Astrocyte of the cerebellum (primary cell): ENCODE data around the gene MGLL.
"Not testable (repeated sequence)": the region's sequence is repeated elsewhere in the genome, so short reads cannot be mapped to it uniquely, and the experiment has no call there.

Source experiments
- DNase-seq: peaks from one replicate; pipeline ENCODE4 v3.0.0-alpha.2; 2011; ENCODE audit warnings: low read depth
- H3K4me3 ChIP-seq: 2 replicates; pipeline ENCODE4 v1.5.1; 2011; ENCODE audit warnings: mild to moderate bottlenecking, low read depth, low read length, moderate library complexity
- CTCF ChIP-seq: IDR thresholded peaks from 2 replicates; pipeline ENCODE4 v1.5.1; 2012; ENCODE audit warnings: low read length, low read depth, moderate library complexity, mild to moderate bottlenecking; ENCODE audit errors: missing control alignments
- in situ Hi-C: cut with HindIII; loops from 2 replicates; pipeline ENCODE4 v1.10.0; 2017; ENCODE audit warnings: low sequenced_read_pairs

MGLL gene

GRCh38 chr3:127707851-127708411, 114.4 kb downstream of the MGLL start:
- TF ChIP-seq CTCF = no peak
- DNase-seq = no peak
- in situ Hi-C loops = no loop called here
- no peak overlapping the region for H3K4me3 ChIP-seq

GRCh38 chr3:127706785-127707351, 115.4 kb downstream of the MGLL start:
- in situ Hi-C loops = no loop called here
- H3K4me3 ChIP-seq = no peak overlapping the region
- no peak for TF ChIP-seq CTCF
- no peak for DNase-seq

- in situ Hi-C loops = no loop called here
- no peak for TF ChIP-seq CTCF
- DNase-seq = no peak
- H3K4me3 ChIP-seq = no peak overlapping the region
These were observed 116.0 kb downstream of the MGLL start for GRCh38 chr3:127706312-127706711.

GRCh38 chr3:127704840-127705239, 117.5 kb downstream of the MGLL start:
- in situ Hi-C loops, H3K4me3 ChIP-seq, DNase-seq: not testable (repeated sequence)

GRCh38 chr3:127702151-127702578, 120.2 kb downstream of the MGLL start:
- DNase-seq = no peak
- TF ChIP-seq CTCF = no peak
- in situ Hi-C loops = no loop called here
- no peak overlapping the region for H3K4me3 ChIP-seq

GRCh38 chr3:127701280-127701911, 120.9 kb downstream of the MGLL start:
- TF ChIP-seq CTCF = no peak
- in situ Hi-C loops = no loop called here
- no peak for DNase-seq
- no peak overlapping the region for H3K4me3 ChIP-seq

- H3K4me3 ChIP-seq = no peak overlapping the region
- in situ Hi-C loops = no loop called here
- DNase-seq = no peak
- TF ChIP-seq CTCF = no peak
These were observed 121.9 kb downstream of the MGLL start for GRCh38 chr3:127700406-127700805.
